T follicular helper cell (primary cell): ENCODE results near the gene TOGARAM1.
"Not testable (repeated sequence)": the region's sequence is repeated elsewhere in the genome, so short reads cannot be mapped to it uniquely, and the experiment has no call there.

Experiments
- DNase-seq: peaks from one replicate; pipeline ENCODE4 v3.0.0-alpha.2; 2020; ENCODE audit warnings: low read depth

Gene TOGARAM1

GRCh38 chr14:45044638-45045037, 82.6 kb downstream of the TOGARAM1 start:
- DNase-seq: no peak

- no peak for DNase-seq
Measured at GRCh38 chr14:45048385-45048784, 86.4 kb downstream of the TOGARAM1 start.

- no peak for DNase-seq
Measured at GRCh38 chr14:45051180-45051579, 89.2 kb downstream of the TOGARAM1 start.

GRCh38 chr14:45051896-45052295, 89.9 kb downstream of the TOGARAM1 start:
- DNase-seq: no peak

GRCh38 chr14:45057349-45057748, 95.4 kb downstream of the TOGARAM1 start:
- no peak for DNase-seq

GRCh38 chr14:45057881-45058364, 95.9 kb downstream of the TOGARAM1 start:
- no peak for DNase-seq

GRCh38 chr14:45060551-45060950, 98.6 kb downstream of the TOGARAM1 start:
- DNase-seq: no peak

- no peak for DNase-seq
Measured at GRCh38 chr14:45065540-45065939, 103.5 kb downstream of the TOGARAM1 start.

GRCh38 chr14:45065956-45066355, 104.0 kb downstream of the TOGARAM1 start:
- DNase-seq: no peak

GRCh38 chr14:45066667-45067066, 104.7 kb downstream of the TOGARAM1 start:
- DNase-seq: no peak

GRCh38 chr14:45068396-45068795, 106.4 kb downstream of the TOGARAM1 start:
- no peak for DNase-seq

- DNase-seq: no peak
Measured at GRCh38 chr14:45070215-45070614, 108.2 kb downstream of the TOGARAM1 start.

GRCh38 chr14:45072126-45072525, 110.1 kb downstream of the TOGARAM1 start:
- no peak for DNase-seq

- no peak for DNase-seq
Measured at GRCh38 chr14:45073231-45073879, 111.4 kb downstream of the TOGARAM1 start.

- no peak for DNase-seq
Measured at GRCh38 chr14:45078323-45078722, 116.3 kb downstream of the TOGARAM1 start.

GRCh38 chr14:45080416-45080968, 118.5 kb downstream of the TOGARAM1 start:
- not testable (repeated sequence) for DNase-seq

GRCh38 chr14:45081096-45081495, 119.1 kb downstream of the TOGARAM1 start:
- DNase-seq: not testable (repeated sequence)

GRCh38 chr14:45082420-45082819, 120.4 kb downstream of the TOGARAM1 start:
- DNase-seq: no peak

GRCh38 chr14:45083617-45083975, 121.6 kb downstream of the TOGARAM1 start:
- no peak for DNase-seq

- DNase-seq: peak; percentile 92
Measured at GRCh38 chr14:45083976-45084722, 122.2 kb downstream of the TOGARAM1 start, which contains the start of gene PRPF39. Gene PRPF39, plus strand, starts transcription at chr14:45084116. Its CDS starts 11,124 bp downstream, at chr14:45095240.

- no peak for DNase-seq
Measured at GRCh38 chr14:45084946-45085346, 123.0 kb downstream of the TOGARAM1 start.

- no peak for DNase-seq
Measured at GRCh38 chr14:45089813-45090212, 127.8 kb downstream of the TOGARAM1 start.

- no peak for DNase-seq
Measured at GRCh38 chr14:45091710-45092109, 129.7 kb downstream of the TOGARAM1 start.
